Measurements from ENCODE around the gene TMEM41A.

GRCh38 chr3:185534511-185534910, 35.7 kb upstream of the TMEM41A start:
- TF ChIP-seq POLR2A (IDR thresholded peaks at IDR 0.05; ENCODE audit: low read length) (no peak), GATA1 (IDR thresholded peaks at IDR 0.05; ENCODE audit: low read depth, low read length) (no peak)
